Islet of Langerhans (tissue), 1 donor: Measurements from ENCODE around the gene TIGD7.
"Not testable (repeated sequence)": the region's sequence is repeated elsewhere in the genome, so short reads cannot be mapped to it uniquely, and the experiment has no call there.

Source experiments
- FAIRE-seq: peaks from one replicate; lab custom pipeline; 2011; peaks lifted over from hg19 to GRCh38; lab: Jason Lieb, UNC

Gene TIGD7

DNA sequence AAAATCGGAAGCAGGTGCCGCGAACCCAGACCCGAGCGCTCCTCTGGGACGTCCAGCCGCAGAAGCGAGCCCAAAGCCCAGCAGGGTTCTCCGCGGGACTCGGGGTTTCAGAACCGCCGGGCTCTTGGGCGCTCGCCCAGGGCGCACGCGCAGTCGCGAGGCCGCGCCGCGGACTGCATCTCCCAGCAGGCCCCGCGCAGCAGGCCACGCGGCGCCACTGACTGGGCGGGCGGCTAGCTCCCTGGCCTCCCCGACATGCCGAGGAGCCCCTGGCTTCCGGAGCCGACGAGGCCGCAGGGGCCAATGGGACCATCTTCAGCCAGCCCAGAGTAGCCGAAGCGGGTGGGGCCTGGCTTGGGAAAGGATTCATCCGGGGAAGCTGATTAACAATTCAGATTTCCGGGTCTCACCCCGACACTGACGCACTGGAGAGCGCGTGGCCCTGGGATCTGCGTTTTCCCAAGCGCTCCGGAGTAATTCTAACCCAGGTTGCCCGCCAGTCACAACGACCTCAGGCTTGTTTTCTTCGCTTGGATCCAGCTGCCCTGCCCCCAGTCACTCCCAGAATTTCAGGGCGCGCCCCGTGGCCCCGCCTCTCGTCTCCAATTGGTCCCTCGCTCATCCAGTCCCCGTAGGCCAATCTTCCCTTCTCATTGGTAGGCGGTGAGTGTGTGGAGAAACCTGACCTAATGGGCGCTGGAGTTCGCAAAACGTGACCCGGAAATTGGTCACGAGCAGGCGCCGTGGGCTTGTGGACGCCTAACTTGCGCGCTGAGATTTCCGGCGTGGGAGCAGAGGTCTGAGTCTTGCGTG is 22.3 kb downstream of the TIGD7 start, which contains the start of gene ZNF263:
TSS of gene ZNF263 (plus strand) at position 762 of the 813 bp plus-strand sequence. CDS start 328 bp downstream, outside the sequence.
- FAIRE-seq = peak; percentile 78

DNA sequence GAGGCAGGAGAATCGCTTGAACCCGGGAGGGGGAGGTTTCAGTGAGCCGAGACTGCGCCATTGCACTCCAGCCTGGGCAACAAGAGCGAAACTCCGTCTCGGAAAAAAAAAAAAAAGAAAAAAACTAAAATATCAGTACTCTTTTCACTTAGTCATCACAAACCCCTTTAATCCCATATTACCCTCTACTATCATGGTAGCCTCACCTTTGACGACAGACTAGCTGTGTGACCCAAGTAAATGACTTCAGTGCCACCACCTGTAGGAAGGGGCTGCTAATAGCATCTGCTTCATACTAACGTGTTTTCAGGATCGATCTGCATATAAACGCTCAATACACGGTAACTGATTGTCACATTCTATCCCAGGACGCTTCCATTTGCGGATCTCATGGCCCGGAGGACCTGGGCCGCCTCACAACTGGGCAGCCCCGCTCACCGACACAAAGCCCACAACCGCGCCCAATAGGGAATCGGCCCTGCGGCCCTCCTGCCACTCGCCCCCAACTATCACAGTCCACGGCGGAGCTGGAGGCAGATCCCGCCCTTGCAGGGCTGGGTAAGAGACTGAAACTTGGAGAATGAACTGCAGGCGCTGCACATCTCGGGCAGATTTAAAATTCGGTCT is 23.0 kb downstream of the TIGD7 start:
- FAIRE-seq = no peak

GRCh38 chr16:3281222-3281820 is 23.9 kb downstream of the TIGD7 start:
- no peak for FAIRE-seq

GRCh38 chr16:3276679-3277078 is 28.6 kb downstream of the TIGD7 start:
- FAIRE-seq = no peak

DNA sequence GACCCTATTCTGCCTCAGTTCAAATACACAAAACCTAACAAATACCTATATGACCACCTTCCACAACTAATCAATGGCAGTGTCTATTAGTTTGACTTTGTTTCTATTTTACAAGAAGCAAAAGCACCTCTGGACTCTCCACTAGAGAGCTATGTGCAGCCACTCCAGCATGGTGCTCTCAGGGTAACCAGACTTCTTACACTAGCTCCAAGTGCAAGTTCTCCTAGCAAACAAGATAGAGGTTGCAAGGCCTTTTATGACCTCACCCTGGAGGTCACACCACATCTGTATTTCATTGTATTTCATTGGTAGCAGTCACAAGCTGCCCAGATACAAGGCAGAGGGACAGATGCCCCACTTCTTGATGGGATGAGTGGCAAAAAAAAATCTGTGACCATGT is 30.3 kb downstream of the TIGD7 start:
- no peak for FAIRE-seq

GRCh38 chr16:3274490-3274889 is 30.7 kb downstream of the TIGD7 start:
- FAIRE-seq = no peak

GRCh38 chr16:3271281-3271680 is 33.9 kb downstream of the TIGD7 start:
- FAIRE-seq = not testable (repeated sequence)

DNA sequence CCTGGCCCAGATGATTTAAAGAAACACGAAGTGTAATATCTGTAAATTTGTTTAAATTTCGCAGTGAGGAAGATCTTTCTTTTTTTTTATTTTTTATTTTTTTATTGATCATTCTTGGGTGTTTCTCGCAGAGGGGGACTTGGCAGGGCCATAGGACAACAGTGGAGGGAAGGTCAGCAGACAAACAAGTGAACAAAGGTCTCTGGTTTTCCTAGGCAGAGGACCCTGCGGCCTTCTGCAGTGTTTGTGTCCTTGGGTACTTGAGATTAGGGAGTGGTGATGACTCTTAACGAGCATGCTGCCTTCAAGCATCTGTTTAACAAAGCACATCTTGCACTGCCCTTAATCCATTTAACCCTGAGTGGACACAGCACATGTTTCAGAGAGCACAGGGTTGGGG is 34.5 kb downstream of the TIGD7 start:
- FAIRE-seq = not testable (repeated sequence)

GRCh38 chr16:3268294-3268693 is 36.9 kb downstream of the TIGD7 start:
- no peak for FAIRE-seq

- no peak for FAIRE-seq
These were observed 38.2 kb downstream of the TIGD7 start for GRCh38 chr16:3266873-3267537.

DNA sequence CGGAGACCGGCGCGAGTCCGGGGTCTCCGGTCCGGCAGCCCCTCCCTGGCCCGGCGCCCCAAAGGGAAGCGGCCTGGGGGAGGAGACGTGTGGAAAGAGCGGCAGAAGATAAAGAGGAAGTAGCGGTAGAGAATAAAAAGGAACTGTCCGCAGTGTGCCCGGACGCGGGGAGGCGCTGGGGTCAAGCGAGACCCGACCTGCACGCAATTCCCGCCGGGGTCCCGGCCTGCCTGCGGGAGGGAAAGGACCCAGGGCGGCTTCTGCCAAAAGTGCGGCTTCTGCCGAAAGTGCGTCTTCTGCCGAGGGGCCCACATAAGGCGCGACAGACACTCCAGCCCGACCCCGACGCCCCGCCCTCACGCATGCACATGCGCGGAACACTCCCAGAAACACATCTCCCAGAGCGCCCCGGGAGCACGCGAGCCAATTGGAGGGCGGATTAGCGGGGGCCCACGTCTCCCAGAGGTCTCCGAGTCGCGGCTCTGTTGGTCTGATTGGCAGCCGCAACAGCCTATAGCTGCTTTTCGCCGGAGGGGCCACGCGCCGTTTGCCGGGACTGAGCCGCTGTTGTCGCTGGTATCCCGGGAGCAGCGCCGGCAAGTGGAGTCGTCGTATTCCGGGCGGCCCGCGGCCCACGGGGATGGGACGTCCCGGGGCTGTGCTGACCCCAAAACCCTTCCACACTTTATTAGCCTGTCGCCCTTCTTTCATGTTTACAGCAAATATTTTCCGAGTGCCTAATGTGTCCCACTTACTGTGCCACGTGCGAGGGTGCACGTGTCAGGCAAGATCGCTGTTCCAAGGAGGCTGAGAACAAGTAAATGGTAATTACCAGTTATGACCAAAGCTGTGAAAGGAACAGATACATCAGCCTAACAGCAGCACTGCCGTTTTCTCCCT is 40.8 kb downstream of the TIGD7 start:
- FAIRE-seq = no peak

DNA sequence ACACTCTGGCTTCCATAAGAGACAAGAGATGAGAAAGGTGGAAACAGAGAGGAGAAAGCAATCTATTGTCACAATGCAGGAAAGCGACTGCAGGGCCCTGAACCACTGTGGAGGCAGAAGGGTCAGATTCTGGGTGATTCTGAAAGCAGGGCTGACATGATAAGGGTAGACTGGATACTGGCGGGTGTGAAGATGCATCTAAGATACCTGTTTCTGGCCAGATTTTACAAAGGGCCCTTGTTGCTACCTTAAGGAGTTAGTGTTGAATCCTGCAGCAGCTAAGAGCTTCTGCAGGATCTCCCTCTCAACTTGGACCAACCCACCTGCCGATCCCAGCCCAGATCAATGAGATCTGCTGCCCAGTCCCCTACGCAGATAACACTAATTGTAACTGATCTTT is 42.7 kb downstream of the TIGD7 start:
- FAIRE-seq = no peak

- FAIRE-seq = no peak
These were observed 45.4 kb downstream of the TIGD7 start for GRCh38 chr16:3259836-3260235.

DNA sequence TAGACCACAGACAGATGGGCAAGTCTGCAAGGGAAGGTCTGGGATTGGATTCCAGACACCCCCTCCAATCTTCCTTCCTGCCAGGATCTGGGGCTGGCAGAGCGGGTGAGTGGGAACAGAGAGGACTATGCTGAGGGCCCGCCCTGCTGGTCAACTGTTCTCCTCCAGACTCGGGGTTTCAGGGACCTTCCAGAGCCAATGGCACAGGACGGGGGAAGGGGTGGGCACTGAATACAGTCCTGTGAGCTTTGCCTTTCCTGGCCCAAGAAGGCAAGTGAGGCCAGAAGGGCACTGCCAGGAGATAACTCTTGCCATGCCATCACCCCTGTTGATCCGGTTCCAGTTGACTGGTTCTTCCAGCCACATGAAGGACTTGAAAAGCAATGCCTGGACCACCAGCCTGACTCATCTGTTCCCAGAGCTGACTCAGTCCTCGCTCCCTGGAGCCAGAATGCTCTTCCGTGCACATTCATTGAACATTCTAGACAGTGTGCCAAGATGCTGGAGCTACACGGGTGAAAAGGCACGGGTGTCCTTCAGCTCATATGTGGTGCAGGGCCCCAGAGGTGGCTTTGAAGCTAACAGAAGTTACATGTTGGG is 48.3 kb downstream of the TIGD7 start:
- no peak for FAIRE-seq

DNA sequence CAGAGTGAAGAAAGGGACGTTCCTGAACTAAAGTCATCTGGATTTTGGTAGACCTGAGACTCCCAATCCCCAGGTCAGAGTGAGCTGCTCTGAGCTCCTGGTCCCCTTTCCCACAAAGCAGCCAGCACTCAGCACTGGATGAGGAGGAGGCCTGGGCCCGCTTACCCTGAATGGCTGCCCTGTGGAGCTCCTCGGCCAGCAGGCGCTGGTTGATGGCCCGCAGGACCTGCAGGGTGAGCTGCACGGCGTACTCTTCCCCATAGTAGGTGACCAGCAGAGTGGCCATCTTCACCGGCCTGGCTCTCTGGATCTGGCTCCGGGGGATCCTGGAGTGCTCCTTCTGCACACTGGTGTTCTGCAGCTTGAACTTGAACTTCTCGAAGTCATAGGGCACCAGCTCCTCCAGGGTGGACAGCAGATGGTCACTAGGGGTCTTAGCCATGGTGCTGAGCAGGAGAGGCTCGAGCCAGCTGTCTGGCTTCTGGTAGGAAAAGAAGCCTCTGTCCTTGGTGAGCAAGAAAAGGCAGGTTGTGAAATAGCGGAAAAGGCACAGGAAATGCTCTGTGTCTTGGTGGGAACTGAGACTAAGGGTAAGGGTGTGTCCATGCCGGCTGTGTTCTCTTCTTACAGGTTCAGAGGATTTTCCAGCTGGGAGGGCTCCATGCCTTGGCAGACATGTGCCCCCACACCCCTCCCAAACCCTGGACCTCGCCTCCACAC is 48.9 kb downstream of the TIGD7 start, which contains the start of gene MEFV:
TSS of gene MEFV (minus strand) at position 488 of the 720 bp plus-strand sequence. CDS start at position 442, 46 bp downstream.
- no peak for FAIRE-seq

- FAIRE-seq = no peak
These were observed 50.9 kb downstream of the TIGD7 start for GRCh38 chr16:3254309-3254708.

DNA sequence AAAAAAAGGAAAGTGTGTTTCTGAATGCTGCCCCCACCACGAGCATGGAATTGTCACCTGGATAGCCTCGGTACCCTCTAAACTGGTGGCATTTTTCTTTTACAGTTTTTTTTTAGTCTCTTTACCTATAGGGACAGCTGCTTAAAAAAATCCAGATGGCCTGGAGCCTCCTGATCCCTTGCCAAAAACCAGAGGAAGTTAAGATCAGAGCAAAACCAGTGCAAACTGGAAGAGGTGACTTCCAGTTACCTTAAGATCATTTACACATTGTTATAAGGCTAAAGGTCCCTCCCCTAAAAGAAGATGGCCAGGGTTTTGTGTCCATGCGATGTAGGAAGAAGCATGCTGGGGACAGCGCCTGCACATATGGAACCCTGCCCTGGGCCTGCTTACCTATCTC is 52.3 kb downstream of the TIGD7 start:
- FAIRE-seq = no peak

GRCh38 chr16:3249451-3249850 is 55.8 kb downstream of the TIGD7 start:
- no peak for FAIRE-seq

GRCh38 chr16:3249020-3249419 is 56.2 kb downstream of the TIGD7 start:
- FAIRE-seq = no peak
